ENCODE data around the gene SYT17.

Gene SYT17

DNA sequence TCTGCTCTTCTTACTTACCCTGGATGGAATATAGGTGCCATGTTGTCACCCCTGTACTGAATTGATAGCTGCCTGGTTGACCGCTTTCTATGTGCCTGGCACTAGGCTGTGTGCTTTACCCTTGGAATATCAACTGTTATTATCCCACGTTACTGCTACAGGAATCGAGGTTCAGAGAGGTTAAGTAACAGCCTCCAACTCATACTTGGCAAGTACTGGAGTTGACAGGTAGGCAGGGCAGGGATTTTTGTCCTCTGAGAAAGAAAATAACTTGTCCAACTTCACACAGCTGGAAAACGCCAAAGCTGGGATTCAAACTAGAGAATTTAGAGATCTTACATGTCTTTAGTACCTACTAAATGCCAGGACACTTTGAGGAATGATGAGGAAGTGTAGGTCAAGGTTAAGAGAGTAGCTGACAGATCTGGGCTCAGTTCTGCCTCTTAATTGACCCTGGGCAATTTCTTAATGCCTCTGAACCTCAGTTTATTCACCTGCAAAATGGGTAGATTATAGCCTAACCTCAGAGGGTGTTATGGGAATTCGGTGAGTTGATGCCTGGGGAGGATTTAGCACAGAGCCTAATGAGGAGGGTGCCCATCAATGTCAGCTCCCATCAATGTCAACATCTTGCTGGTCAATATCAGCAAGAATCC, 28.5 kb upstream of the SYT17 start:
- DNase-seq (ENCODE audit: low spot score), result no peak

DNA sequence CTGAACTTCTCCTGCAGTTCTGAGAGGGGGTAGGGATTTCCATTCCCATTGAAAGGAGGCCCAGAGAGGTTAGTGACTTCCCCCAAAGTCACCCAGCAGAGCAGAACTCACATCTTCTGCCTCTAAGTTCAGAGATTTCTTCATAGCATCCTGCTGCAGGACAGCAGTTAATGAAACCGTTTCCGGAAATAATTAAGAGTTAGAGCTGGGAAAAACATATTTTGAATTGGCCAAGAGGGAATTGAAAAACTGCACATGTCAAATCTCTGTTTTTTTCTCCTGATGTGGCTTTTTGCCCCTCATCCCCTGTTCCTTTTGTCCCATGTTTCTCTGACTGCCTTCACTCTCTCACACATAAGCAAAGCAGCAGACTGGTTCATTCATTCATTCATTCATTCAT, 27.6 kb upstream of the SYT17 start:
- DNase-seq (ENCODE audit: low spot score), result no peak

GRCh38 chr16:19142939-19143598, 25.0 kb upstream of the SYT17 start:
- no peak for DNase-seq (ENCODE audit: low spot score)

GRCh38 chr16:19143599-19143956, 24.5 kb upstream of the SYT17 start:
- no peak for DNase-seq (ENCODE audit: low spot score)

GRCh38 chr16:19145010-19145409, 23.0 kb upstream of the SYT17 start:
- DNase-seq (ENCODE audit: low spot score), result no peak

DNA sequence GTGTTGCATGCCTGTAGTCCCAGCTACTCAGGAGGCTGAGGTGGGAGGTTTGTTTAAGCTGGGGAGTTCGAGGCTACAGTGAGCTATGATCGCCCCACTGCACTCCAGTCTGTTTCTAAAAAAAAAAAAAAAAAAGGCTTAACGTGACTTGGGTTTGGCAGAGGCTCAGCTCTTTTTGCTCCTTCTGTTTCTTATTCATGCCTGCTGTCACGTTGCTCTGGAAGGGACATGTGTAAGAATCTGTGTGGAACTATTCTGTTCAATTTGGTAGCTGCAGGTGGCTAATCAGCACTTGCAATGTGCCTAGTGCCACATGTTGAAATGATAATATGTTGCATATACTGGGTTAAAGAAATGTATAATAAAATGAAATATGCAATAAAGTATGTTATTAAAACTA, 20.9 kb upstream of the SYT17 start:
- no peak for DNase-seq (ENCODE audit: low spot score)

GRCh38 chr16:19147627-19148026, 20.4 kb upstream of the SYT17 start:
- no peak for DNase-seq (ENCODE audit: low spot score)

GRCh38 chr16:19148189-19148588, 19.9 kb upstream of the SYT17 start:
- no peak for DNase-seq (ENCODE audit: low spot score)

GRCh38 chr16:19151310-19151709, 16.7 kb upstream of the SYT17 start:
- no peak for DNase-seq (ENCODE audit: low spot score)

GRCh38 chr16:19152042-19152441, 16.0 kb upstream of the SYT17 start:
- DNase-seq (ENCODE audit: low spot score), result no peak

DNA sequence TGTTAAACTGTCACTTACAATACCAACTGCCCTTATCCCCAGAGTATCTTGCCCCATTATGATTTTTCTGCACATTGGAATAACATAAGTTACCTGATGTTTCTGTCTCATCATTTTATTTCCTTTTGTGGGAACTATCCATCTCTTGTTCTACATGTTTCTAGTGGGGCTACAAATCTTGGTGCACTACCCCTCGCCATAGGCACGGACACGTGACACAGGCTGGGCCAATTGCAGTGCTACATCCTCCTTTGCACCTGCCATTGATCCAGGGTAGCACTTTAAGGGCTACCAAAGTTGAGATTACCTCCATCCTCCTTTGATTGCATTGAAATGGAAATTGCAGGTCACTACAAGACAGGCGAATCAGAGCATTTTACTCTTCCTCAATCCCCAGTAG, 14.2 kb upstream of the SYT17 start:
- no peak for DNase-seq (ENCODE audit: low spot score)

- DNase-seq (ENCODE audit: low spot score), result no peak
These were observed 6.0 kb upstream of the SYT17 start for GRCh38 chr16:19162085-19162484.

DNA sequence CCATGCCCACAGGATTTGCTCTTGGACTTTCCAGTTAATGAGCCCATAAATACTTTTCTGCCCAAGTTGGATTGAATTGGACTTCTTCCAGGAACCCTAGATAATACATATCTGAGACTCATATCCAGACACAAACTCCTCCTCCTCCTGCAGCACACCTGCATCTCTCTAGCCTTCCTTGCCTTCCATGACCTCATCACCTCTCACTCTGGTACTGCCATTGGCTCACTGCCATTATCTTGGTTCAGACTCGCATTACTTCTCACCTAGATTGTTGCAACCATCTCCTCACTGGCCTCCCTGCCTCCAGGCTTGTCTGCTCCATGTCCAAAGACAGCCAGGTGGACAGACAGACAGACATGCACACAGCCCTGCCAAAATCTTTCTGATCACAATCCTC, 4.8 kb upstream of the SYT17 start:
- no peak for DNase-seq (ENCODE audit: low spot score)

DNA sequence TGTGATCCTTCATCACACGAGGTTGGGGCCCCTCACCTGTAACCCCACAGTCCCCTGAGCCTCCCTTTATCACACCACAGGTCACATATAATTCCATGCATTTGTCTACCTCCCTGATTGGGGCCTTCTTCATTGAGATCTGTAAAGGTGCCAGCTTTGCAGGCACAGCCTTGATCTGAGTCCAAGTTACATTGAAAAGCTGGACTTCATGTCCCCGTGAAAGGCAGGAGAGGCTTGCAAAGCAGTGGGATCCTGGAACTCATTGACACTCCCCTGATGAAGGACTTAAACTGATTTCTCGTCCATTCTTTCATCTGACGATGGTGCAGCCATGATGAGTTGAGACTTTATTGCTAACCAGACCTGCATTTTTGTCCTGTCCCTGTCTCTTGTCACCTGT, 3.8 kb upstream of the SYT17 start:
- no peak for DNase-seq (ENCODE audit: low spot score)

- no peak for DNase-seq (ENCODE audit: low spot score)
These were observed 2.9 kb upstream of the SYT17 start for GRCh38 chr16:19165101-19165500.

GRCh38 chr16:19166500-19166899, 1.5 kb upstream of the SYT17 start:
- DNase-seq (ENCODE audit: low spot score), result no peak

DNA sequence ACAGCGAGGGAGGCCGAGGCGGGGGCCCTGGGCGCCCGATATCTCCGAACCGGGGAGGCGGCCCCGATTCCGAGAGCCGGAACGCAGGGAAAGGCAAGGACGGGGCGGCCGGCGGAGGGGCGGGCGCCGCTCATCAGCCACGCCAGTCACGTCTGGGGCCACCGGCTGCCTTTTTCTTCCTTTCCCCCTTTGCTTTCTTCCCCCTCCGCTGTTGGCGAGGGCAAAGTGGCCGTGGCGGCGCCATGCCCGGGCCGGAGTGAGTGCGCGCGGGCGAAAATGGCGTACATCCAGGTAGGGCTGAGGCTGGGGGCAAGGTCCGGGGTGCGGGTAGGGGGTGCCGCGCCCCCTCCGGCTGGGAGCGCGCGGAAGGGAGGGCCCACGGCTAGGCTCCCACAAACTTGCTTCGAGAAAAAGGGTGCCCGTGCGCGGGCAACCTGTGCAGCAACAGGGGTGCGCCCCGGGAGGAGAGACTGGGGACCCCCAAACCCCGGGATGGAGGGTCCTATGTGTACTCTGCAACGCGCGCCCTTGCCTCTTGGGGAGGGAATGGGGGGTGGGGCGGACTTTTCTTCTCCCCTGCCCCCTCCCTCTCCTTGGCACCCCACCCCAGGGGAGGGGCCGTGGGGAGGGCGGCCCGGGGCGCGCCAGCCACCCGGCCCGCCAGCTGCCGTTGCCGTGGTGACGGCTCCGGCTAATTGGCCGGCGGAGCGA, 486 bp downstream of the SYT17 start:
- DNase-seq (ENCODE audit: low spot score), result no peak

GRCh38 chr16:19169082-19169639, 1.1 kb downstream of the SYT17 start:
- no peak for DNase-seq (ENCODE audit: low spot score)

DNA sequence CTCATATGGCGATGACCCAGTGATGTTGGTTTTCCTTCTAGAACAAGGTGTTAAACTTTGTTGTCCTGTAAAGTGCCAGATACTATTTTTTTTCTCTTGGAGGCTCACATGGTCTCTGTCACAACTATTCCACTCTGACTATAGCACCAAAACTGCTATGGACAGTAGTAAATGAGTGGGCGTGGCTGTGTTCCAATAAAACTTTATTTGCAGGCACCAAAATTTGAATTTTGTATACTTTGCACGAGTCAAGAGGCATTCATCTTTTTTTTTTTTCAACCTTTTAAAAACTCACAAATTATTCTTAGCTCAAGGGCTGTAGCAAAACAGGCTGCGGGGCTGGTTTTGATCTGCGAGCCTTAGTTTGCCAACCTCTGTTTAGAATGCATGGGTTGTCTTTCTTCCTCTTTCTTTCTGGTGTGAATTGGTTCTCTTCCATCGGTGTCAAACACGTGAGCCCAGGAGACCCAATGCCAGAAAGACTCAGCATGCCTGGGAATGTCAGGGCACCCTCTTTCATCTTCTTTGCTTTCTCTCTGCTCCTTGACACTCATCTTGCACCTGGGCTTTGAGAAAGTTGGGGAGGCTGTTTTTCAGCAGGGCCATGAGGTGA, 2.1 kb downstream of the SYT17 start:
- no peak for DNase-seq (ENCODE audit: low spot score)

DNA sequence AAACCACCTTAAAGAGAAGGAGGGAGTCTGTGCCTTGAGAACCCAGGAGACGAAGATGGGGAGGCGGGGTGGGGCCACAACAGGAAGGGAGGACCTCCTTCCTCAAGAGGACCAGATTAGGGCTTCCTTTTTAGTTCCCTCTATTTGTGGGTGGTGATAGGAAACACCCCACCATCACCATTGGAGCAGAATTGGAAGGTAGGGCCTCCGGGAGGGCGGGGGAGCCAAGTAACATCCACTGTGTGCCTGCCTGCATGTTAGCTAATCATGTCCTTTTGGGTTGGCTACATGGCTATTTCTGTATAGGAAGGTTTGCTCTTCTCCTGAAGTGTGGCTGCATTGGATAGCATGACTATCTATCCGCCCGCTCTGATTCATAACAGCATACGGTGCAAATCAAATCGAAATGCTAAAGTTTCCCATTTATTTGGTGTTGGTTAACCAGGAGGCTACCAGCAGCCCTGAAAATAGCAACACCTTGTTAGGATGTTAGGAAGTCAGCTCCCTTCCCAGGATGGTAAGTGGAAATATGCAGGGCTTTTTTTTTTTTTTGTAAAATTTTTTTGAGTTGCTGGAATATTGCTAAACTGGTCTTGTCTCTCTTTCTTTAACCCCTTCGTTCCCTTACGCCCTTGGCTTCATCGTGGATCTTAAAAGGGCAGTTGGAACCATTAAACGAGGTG, 4.2 kb downstream of the SYT17 start:
- DNase-seq (ENCODE audit: low spot score), result no peak

GRCh38 chr16:19173059-19173458, 5.0 kb downstream of the SYT17 start:
- no peak for DNase-seq (ENCODE audit: low spot score)

All from CD4-positive, alpha-beta T cell treated with Interleukin-15 for 4 hours (primary cell).